Loucy (cell line): ENCODE data around the gene HAPLN2.

ENCODE experiments used
- CTCF ChIP-seq: fragments of 200-600 bp; sonication (generic); conservative IDR thresholded peaks from 2 replicates; pipeline ENCODE4 v1.5.1; 2014; ENCODE audit warnings: mild to moderate bottlenecking, antibody characterized with exemption, low read length
- EZH2phosphoT487 ChIP-seq: fragments of 200-600 bp; IDR thresholded peaks from 2 replicates; pipeline ENCODE4 v1.6.1; 2018; ENCODE audit warnings: antibody characterized with exemption, mild to moderate bottlenecking, moderate library complexity, borderline replicate concordance

GRCh38 chr1:156648951-156649350 is 29.7 kb downstream of the HAPLN2 start:
- TF ChIP-seq CTCF (0 out of 2 replicates have a peak, but pooled peaks have one; percentile 12), EZH2phosphoT487 (no peak)
